Caco-2 (cell line): ENCODE results near the gene DBH. TPM values are rescaled to one million over a fixed set of nuclear protein-coding genes. Genes with fewer than 3 reads are reported as not detected.

Source experiments
- BruUV-seq: library from RNA; stranded (reverse); fragments of 400-500 nt; replicated peaks from 2 replicates; lab custom pipeline; 2021; lab: Mats Ljungman, UMichigan
- CTCF ChIA-PET: fragments of 300-600 bp; sonication (Branson Sonifier 250); formaldehyde crosslinking; loops from one replicate; lab custom pipeline; 2022; ENCODE audit warnings: antibody characterized with exemption; lab: Charles Lee
- POLR2A ChIA-PET: fragments of 300-600 bp; sonication (Branson Sonifier 250); formaldehyde crosslinking; loops from one replicate; lab custom pipeline; 2022; ENCODE audit warnings: antibody characterized with exemption; lab: Charles Lee
- DNase-seq, 2 experiments: peaks; one replicate each; pipeline versions ENCODE4 v3.0.0 to v3.0.0-alpha.2; 2020 to 2022
- H3K27me3 ChIP-seq: replicated peaks from 2 replicates; pipeline ENCODE4 v1.6.0; 2011; ENCODE audit warnings: low read length; ENCODE audit not compliant: control insufficient read depth, insufficient read depth
- H3K36me3 ChIP-seq: 2 replicates; pipeline ENCODE4 v1.5.1; 2011; ENCODE audit warnings: low read length; ENCODE audit not compliant: control insufficient read depth, insufficient read depth
- H3K4me1 ChIP-seq: fragments of 250-450 bp; sonication (Bioruptor Pico); 2 replicates; pipeline ENCODE4 v1.5.1; 2020; ENCODE audit warnings: mild to moderate bottlenecking
- H3K4me3 ChIP-seq: 2 replicates; pipeline ENCODE4 v1.5.1; 2011; ENCODE audit warnings: low read depth, mild to moderate bottlenecking, control low read depth, low read length
- H3K9me3 ChIP-seq: fragments of 250-450 bp; sonication (Bioruptor Pico); 2 replicates; pipeline ENCODE4 v1.5.1; 2020; ENCODE audit warnings: mild to moderate bottlenecking, moderate library complexity
- H3K27ac Mint-ChIP-seq: one replicate; pipeline ENCODE4 v1.8.0; 2022; ENCODE audit warnings: mixed read lengths; ENCODE audit not compliant: unreplicated experiment
- H3K27me3 Mint-ChIP-seq: one replicate; pipeline ENCODE4 v1.8.0; 2022; ENCODE audit warnings: mixed read lengths; ENCODE audit not compliant: insufficient read depth, unreplicated experiment
- H3K36me3 Mint-ChIP-seq: one replicate; pipeline ENCODE4 v1.8.0; 2022; ENCODE audit warnings: mild to moderate bottlenecking, mixed read lengths; ENCODE audit not compliant: insufficient read depth, unreplicated experiment
- H3K4me1 Mint-ChIP-seq: one replicate; pipeline ENCODE4 v1.8.0; 2022; ENCODE audit warnings: low read depth, mixed read lengths; ENCODE audit not compliant: unreplicated experiment
- H3K4me3 Mint-ChIP-seq: one replicate; pipeline ENCODE4 v1.8.0; 2022; ENCODE audit warnings: mild to moderate bottlenecking, moderate library complexity, mixed read lengths; ENCODE audit not compliant: unreplicated experiment
- H3K9me3 Mint-ChIP-seq: one replicate; pipeline ENCODE4 v1.8.0; 2022; ENCODE audit warnings: mixed read lengths; ENCODE audit not compliant: unreplicated experiment
- intact Hi-C: fragments of 100-400 bp; cut with micrococcal nuclease; formaldehyde crosslinking; loops from one replicate; pipeline ENCODE4 v1.10.0; 2022; ENCODE audit not compliant: unreplicated experiment
- total RNA-seq: library from RNA; stranded (reverse); gene quantifications from 2 replicates; pipeline ENCODE4 v1.2.3, GENCODE V29; 2022
- TF ChIP-seq, protein P1 (sequence below), 2 experiments: fragments of 200-600 bp in 1 of 2; IDR thresholded peaks; 1 replicate in 1 of 2; 2 replicates in 1 of 2; pipeline versions ENCODE4 v1.5.1 to v1.8.0; 2011 to 2022; ENCODE audit warnings: antibody characterized with exemption in 1 of 2, control low read depth in 1 of 2, inconsistent platforms in 1 of 2, low read depth in 1 of 2, low read length in 1 of 2, mild to moderate bottlenecking in 1 of 2, moderate library complexity in 1 of 2; ENCODE audit not compliant: insufficient read depth in 1 of 2, severe bottlenecking in 1 of 2, unreplicated experiment in 1 of 2

DBH gene
- total RNA-seq, 1 experiment from 2014 or later, result not detected

DNA sequence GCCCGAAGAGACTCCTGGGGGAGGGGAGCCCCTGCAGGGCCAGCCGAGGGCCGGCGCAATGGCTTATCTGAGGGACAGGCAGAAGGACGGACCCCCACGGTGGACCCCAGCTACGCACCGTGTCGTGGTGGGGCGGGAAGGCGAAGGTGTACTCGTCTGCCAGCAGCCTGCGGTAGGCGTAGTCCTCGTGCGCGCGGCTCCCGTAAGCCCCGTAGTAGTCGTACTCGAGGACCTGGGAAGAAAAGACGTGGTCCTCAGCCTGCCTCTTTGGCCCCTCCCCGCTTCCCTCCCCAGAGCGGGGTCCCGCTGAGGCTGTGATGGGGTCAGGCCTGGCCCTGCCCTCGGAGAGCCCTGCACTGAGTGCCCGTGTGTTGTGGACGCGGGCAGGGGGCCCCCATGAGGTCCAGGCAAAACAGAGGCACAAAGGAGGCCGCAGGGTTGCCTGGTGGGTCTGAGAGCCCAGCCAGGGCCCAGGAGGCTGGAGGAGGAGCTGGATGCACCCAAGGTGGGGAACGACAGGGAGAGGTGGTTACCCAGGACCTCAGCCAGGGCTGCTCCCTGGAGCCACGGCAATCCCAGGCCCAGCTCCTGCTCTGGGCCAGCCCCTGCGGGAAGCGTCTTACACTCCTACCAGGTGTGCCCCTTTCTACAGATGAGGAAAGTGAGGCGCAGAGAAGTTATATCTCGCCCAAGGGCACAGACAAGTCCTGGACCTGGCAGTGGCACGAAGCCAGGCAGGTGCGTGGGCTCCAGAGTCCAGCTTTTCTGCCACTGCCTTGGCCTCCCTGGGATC, 66.8 kb downstream of the DBH start:
- Mint-ChIP-seq H3K4me1 (peaks cover 7% of the 10 kb centered on the region), H3K27ac (no peak overlapping the region), H3K27me3 (peaks cover 3% of the 10 kb centered on the region), H3K9me3 (no peaks in the 10 kb centered on the region), H3K4me3 (no peak overlapping the region), H3K36me3 (no peaks in the 10 kb centered on the region)
- Histone ChIP-seq H3K36me3 (no peaks in the 10 kb centered on the region), H3K9me3 (no peaks in the 10 kb centered on the region), H3K4me3 (no peak overlapping the region), H3K27me3 (no peaks in the 10 kb centered on the region), H3K4me1 (0 out of 2 replicates have a peak, but pooled peaks cover 4% of the 10 kb centered on the region)
- DNase-seq, result no peak
- no TSS peak for BruUV-seq
- intact Hi-C loops, result no loop called here
- ChIA-PET CTCF (no interaction called here), POLR2A (no interaction called here)
- TF ChIP-seq, protein P1, sequence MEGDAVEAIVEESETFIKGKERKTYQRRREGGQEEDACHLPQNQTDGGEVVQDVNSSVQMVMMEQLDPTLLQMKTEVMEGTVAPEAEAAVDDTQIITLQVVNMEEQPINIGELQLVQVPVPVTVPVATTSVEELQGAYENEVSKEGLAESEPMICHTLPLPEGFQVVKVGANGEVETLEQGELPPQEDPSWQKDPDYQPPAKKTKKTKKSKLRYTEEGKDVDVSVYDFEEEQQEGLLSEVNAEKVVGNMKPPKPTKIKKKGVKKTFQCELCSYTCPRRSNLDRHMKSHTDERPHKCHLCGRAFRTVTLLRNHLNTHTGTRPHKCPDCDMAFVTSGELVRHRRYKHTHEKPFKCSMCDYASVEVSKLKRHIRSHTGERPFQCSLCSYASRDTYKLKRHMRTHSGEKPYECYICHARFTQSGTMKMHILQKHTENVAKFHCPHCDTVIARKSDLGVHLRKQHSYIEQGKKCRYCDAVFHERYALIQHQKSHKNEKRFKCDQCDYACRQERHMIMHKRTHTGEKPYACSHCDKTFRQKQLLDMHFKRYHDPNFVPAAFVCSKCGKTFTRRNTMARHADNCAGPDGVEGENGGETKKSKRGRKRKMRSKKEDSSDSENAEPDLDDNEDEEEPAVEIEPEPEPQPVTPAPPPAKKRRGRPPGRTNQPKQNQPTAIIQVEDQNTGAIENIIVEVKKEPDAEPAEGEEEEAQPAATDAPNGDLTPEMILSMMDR (IDR thresholded peaks at IDR 0.05; ENCODE audit: insufficient read depth in 1 of 2, low read depth in 1 of 2, low read length in 1 of 2, severe bottlenecking in 1 of 2, unreplicated experiment in 1 of 2), result no peak

DNA sequence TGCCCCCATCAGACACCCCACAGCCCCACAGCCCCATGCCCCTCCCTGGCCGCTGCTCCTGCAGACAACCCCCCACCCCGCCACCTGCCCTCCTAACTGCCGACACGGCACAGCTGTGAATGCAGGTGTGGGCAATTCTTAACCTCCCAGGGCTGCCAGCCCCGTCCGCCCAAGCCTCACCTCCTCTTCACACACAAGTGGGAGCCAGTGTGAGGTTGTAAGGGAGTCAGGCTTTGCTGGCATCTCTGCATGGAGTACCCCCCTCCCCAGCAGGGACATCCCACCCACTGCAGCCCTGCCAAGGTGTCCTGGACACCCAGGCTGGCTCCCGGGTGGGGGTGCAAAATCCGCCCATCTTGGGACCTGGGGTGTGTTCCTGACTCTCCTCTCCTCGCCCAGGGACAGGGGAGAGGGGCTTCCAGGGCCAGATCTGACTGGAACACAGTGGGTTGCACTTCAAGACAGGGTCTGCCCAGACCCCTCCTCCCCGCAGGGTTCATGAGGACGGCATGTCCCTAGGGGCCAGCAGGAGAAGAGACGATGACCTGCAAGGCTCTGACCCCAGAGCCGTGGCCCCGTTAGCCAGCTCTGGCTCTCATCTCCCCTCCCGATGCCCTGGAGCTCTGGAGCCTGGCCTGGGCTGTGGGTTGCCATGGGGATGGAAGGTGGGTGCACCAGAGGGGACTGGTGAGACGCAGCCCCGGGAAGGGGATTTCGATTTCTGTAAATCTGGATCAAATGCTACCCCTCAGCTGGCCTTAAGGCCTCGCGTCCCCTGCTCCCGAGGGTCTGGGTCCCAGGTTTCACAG, 67.6 kb downstream of the DBH start:
- intact Hi-C loops, result no loop called here
- no TSS peak for BruUV-seq

DNA sequence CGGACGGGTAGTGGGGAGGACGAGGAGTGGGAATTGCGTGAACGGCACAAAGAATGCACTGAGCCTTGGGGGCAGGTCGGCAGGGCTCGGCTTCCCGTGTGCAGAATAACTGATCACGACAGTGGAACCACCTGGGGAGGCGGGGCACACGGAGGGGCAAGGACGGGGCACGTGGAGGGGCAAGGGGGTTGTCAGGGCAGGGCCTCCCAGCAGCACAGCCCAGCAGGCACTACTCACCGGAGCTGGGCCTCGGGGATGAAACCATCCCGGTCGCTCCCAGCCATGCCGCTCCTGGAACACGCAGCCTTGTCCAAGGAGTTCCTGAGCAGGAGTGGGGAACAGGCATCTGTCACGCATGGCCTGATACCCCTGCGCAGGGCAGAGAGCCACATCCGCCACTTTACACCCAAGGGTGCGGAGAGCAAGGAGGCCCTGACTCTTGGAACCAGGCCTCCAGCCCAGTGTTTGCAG, 68.6 kb downstream of the DBH start:
- no peaks in the 10 kb centered on the region for H3K9me3 ChIP-seq
- TF ChIP-seq, protein P1 (IDR thresholded peaks at IDR 0.05; ENCODE audit: insufficient read depth in 1 of 2, low read depth in 1 of 2, low read length in 1 of 2, severe bottlenecking in 1 of 2, unreplicated experiment in 1 of 2), result no peak
- intact Hi-C loops, result no loop called here
- no peak overlapping the region for H3K27ac Mint-ChIP-seq
- no peaks in the 10 kb centered on the region for H3K27me3 ChIP-seq
- BruUV-seq, result no TSS peak
- no peak overlapping the region for H3K4me3 ChIP-seq
- no peaks in the 10 kb centered on the region for H3K36me3 ChIP-seq
- H3K4me3 Mint-ChIP-seq, result no peak overlapping the region
- H3K36me3 Mint-ChIP-seq, result no peaks in the 10 kb centered on the region
- H3K4me1 Mint-ChIP-seq, result peaks cover 7% of the 10 kb centered on the region
- no peak for DNase-seq
- no peaks in the 10 kb centered on the region for H3K27me3 Mint-ChIP-seq
- ChIA-PET CTCF (no interaction called here), POLR2A (no interaction called here)
- H3K4me1 ChIP-seq, result 0 out of 2 replicates have a peak, but pooled peaks cover 4% of the 10 kb centered on the region
- H3K9me3 Mint-ChIP-seq, result no peaks in the 10 kb centered on the region

More for the DNA sequence above, 67.6 kb downstream of the DBH start:
- H3K9me3 ChIP-seq, result no peaks in the 10 kb centered on the region
- no peaks in the 10 kb centered on the region for H3K36me3 ChIP-seq
- Mint-ChIP-seq H3K27me3 (no peaks in the 10 kb centered on the region), H3K36me3 (no peaks in the 10 kb centered on the region), H3K4me3 (no peak overlapping the region), H3K4me1 (peaks cover 7% of the 10 kb centered on the region), H3K9me3 (no peaks in the 10 kb centered on the region), H3K27ac (no peak overlapping the region)
- ChIA-PET CTCF (no interaction called here), POLR2A (no interaction called here)
- H3K4me1 ChIP-seq, result 0 out of 2 replicates have a peak, but pooled peaks cover 4% of the 10 kb centered on the region
- H3K4me3 ChIP-seq, result no peak overlapping the region
- DNase-seq, result no peak
- H3K27me3 ChIP-seq, result no peaks in the 10 kb centered on the region
- TF ChIP-seq, protein P1 (IDR thresholded peaks at IDR 0.05; ENCODE audit: insufficient read depth in 1 of 2, low read depth in 1 of 2, low read length in 1 of 2, severe bottlenecking in 1 of 2, unreplicated experiment in 1 of 2), result no peak
